ENCODE results near the gene HDAC4. TPM values are rescaled to one million over a fixed set of nuclear protein-coding genes. Genes with fewer than 3 reads are reported as not detected.

The HDAC4 gene
- total and polyA plus RNA-seq, 2 donors (not counting 1 experiment from before 2014, with no cell fraction given): 13.5 to 46.0 TPM

DNA sequence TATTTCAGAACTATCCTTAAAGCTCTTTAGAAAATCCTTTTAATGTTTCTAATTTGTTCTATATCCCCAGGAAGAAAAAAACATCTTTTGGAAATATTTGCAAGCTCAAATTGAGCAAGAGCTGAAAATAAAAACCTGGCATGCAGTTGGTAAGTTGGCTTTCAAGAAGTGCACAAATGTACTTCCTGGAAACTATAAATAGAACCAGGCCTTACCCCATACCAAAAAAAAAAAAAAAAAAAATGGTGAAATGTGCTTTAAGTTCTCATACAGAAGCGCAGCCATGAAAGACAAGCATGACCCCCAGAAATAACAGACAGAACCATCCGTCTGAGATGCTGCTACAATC lies 178.5 kb downstream of the HDAC4 start:
- Mint-ChIP-seq H3K9me3 (ENCODE audit: insufficient read depth) (no peaks in the 10 kb centered on the region), H3K4me3 (peak overlapping the region; percentile 64), H3K27me3 (no peaks in the 10 kb centered on the region), H3K27ac (peak overlapping the region; percentile 38), H3K4me1 (peaks cover 49% of the 10 kb centered on the region)
- H3K27me3 ChIP-seq (replicated peaks in 1 of 4; ENCODE audit: control extremely low read depth in 1 of 4, control insufficient read depth in 3 of 4, insufficient read depth in 4 of 4, low read length in 3 of 4): no peaks in the 10 kb centered on the region
- POLR2A ChIA-PET: no interaction called here
- H3K4me2 ChIP-seq (replicated peaks; ENCODE audit: low read depth, low read length, poor library complexity, severe bottlenecking): peak overlapping the region; percentile 66
- peak overlapping the region in 2 of 5 experiments; percentile 31 to 45 for H3K4me3 ChIP-seq (ENCODE audit: control extremely low read depth in 1 of 5, extremely low read depth in 1 of 5, insufficient read depth in 1 of 5, low read depth in 2 of 5, low read length in 4 of 5)
- DNase-seq (peak; percentile 29), ATAC-seq (ENCODE audit: low read depth) (no peak)
- H3K27ac ChIP-seq (ENCODE audit: low read length in 2 of 2): no peak overlapping the region
- H3K9me3 ChIP-seq (ENCODE audit: control extremely low read depth in 1 of 3, control insufficient read depth in 2 of 3, insufficient read depth in 1 of 3, low read length in 2 of 3): no peaks in the 10 kb centered on the region
- H3K36me3 ChIP-seq (replicated peaks in 1 of 2; ENCODE audit: control extremely low read depth in 1 of 2, control insufficient read depth in 1 of 2, extremely low read depth in 1 of 2, insufficient read depth in 2 of 2, low read length in 1 of 2): no peaks in the 10 kb centered on the region
- H3K4me1 ChIP-seq (ENCODE audit: control insufficient read depth in 2 of 2, insufficient read depth in 2 of 2, low read length in 2 of 2): peaks cover 29 to 35% of the 10 kb centered on the region in 2 donors
- 37% methylated on average over 2 of the region's 2 CpGs for WGBS (ENCODE audit: insufficient coverage)
- peak overlapping the region; percentile 47 for H2AFZ ChIP-seq (ENCODE audit: insufficient read depth, low read depth, low read length, poor library complexity, severe bottlenecking)
- no peak for TF ChIP-seq EZH2 (IDR thresholded peaks at IDR 0.05; ENCODE audit: borderline replicate concordance, insufficient read depth, low read depth, low read length, poor library complexity, severe bottlenecking)
- TF ChIP-seq, protein P1, sequence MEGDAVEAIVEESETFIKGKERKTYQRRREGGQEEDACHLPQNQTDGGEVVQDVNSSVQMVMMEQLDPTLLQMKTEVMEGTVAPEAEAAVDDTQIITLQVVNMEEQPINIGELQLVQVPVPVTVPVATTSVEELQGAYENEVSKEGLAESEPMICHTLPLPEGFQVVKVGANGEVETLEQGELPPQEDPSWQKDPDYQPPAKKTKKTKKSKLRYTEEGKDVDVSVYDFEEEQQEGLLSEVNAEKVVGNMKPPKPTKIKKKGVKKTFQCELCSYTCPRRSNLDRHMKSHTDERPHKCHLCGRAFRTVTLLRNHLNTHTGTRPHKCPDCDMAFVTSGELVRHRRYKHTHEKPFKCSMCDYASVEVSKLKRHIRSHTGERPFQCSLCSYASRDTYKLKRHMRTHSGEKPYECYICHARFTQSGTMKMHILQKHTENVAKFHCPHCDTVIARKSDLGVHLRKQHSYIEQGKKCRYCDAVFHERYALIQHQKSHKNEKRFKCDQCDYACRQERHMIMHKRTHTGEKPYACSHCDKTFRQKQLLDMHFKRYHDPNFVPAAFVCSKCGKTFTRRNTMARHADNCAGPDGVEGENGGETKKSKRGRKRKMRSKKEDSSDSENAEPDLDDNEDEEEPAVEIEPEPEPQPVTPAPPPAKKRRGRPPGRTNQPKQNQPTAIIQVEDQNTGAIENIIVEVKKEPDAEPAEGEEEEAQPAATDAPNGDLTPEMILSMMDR (IDR thresholded peaks at IDR 0.05): no peak
- H4K20me1 ChIP-seq (ENCODE audit: control insufficient read depth, insufficient read depth, low read length, poor library complexity, severe bottlenecking): peaks cover 9% of the 10 kb centered on the region
- peaks cover 40% of the 10 kb centered on the region for H3K79me2 ChIP-seq (ENCODE audit: control insufficient read depth, insufficient read depth, low read length)
- CTCF ChIA-PET: interaction anchor here (0.7 kb wide), 1 partner anchor 97 kb away, joined by 4 read pairs; no protein-coding TSS in a partner anchor
- peak overlapping the region; percentile 28 for H3K9ac ChIP-seq (ENCODE audit: low read length)
- intact Hi-C loops (cut with micrococcal nuclease): no loop called here

DNA sequence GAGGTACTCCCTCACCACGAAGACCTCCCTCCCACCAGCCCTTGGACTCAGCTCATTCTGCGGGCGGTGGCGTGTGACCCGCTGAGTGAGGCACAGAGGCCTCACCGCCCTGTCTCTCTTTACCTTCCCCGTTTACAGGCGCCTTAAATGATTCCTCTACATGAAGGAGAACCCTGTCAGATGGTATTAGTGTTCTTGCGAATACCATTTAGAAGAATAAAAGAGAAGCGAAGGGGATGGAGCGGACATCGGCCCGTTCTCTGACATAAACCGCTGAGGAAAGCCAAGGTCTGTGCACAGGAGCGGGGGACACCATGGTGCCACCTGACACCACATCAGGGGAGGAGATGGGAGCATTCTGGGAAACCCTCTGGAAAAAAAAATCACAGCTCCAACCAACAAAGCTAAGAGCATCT lies 179.8 kb downstream of the HDAC4 start:
- Histone ChIP-seq H3K4me2 (replicated peaks; ENCODE audit: low read depth, low read length, poor library complexity, severe bottlenecking) (no peak overlapping the region), H3K9me3 (ENCODE audit: control extremely low read depth in 1 of 3, control insufficient read depth in 2 of 3, insufficient read depth in 1 of 3, low read length in 2 of 3) (no peaks in the 10 kb centered on the region), H3K4me1 (ENCODE audit: control insufficient read depth in 2 of 2, insufficient read depth in 2 of 2, low read length in 2 of 2) (peaks cover 33 to 42% of the 10 kb centered on the region in 2 donors), H3K27me3 (replicated peaks in 1 of 4; ENCODE audit: control extremely low read depth in 1 of 4, control insufficient read depth in 3 of 4, insufficient read depth in 4 of 4, low read length in 3 of 4) (no peaks in the 10 kb centered on the region), H3K36me3 (replicated peaks in 1 of 2; ENCODE audit: control extremely low read depth in 1 of 2, control insufficient read depth in 1 of 2, extremely low read depth in 1 of 2, insufficient read depth in 2 of 2, low read length in 1 of 2) (no peaks in the 10 kb centered on the region), H2AFZ (ENCODE audit: insufficient read depth, low read depth, low read length, poor library complexity, severe bottlenecking) (no peak overlapping the region), H3K9ac (ENCODE audit: low read length) (no peak overlapping the region), H3K27ac (ENCODE audit: low read length in 2 of 2) (no peak overlapping the region), H3K79me2 (ENCODE audit: control insufficient read depth, insufficient read depth, low read length) (peaks cover 51% of the 10 kb centered on the region), H4K20me1 (ENCODE audit: control insufficient read depth, insufficient read depth, low read length, poor library complexity, severe bottlenecking) (peaks cover 4% of the 10 kb centered on the region), H3K4me3 (ENCODE audit: control extremely low read depth in 1 of 5, extremely low read depth in 1 of 5, insufficient read depth in 1 of 5, low read depth in 2 of 5, low read length in 4 of 5) (no peak overlapping the region)
- ChIA-PET POLR2A (no interaction called here), CTCF (no interaction called here)
- 97% methylated on average over 9 of the region's 15 CpGs for WGBS (ENCODE audit: insufficient coverage)
- intact Hi-C loops (cut with micrococcal nuclease): no loop called here
- H3K27ac Mint-ChIP-seq: no peak overlapping the region
- peaks cover 58% of the 10 kb centered on the region for H3K4me1 Mint-ChIP-seq
- no peaks in the 10 kb centered on the region for H3K27me3 Mint-ChIP-seq
- DNase-seq (no peak), ATAC-seq (ENCODE audit: low read depth) (no peak)
- no peak overlapping the region for H3K4me3 Mint-ChIP-seq
- TF ChIP-seq EZH2 (IDR thresholded peaks at IDR 0.05; ENCODE audit: borderline replicate concordance, insufficient read depth, low read depth, low read length, poor library complexity, severe bottlenecking): no peak
- TF ChIP-seq, protein P1 (IDR thresholded peaks at IDR 0.05): no peak
- no peaks in the 10 kb centered on the region for H3K9me3 Mint-ChIP-seq (ENCODE audit: insufficient read depth)
